GM19452 (cell line): ENCODE measurements around the gene CDH4.

Source experiments
- ATAC-seq: cut with Tn5 transposase; IDR thresholded peaks from one replicate; pipeline ENCODE4 v1.9.1; 2021; ENCODE audit not compliant: unreplicated experiment

Gene CDH4

DNA sequence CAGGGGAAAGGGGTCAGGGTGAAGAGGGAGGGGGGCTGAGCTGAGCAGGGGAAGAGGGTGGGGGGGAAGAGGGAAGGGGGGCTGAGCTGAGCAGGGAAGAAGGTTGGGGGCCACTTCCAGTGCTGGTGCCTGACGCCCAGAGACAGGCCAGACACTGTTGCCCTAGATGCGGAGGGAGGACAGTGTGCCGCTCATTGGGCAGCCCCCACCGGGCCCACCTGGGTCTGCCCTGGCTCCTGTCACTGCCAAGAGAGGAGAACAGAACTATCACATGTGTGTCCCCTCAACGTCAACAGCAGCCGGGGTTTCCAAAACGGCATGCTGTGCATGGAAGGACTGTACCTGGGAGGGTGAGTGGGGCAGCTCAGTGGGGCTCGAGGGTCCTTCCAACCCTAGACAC is 342.1 kb downstream of the CDH4 start:
- no peak for ATAC-seq

- ATAC-seq, result no peak
Measured at GRCh38 chr20:61595216-61595615, 343.2 kb downstream of the CDH4 start.

DNA sequence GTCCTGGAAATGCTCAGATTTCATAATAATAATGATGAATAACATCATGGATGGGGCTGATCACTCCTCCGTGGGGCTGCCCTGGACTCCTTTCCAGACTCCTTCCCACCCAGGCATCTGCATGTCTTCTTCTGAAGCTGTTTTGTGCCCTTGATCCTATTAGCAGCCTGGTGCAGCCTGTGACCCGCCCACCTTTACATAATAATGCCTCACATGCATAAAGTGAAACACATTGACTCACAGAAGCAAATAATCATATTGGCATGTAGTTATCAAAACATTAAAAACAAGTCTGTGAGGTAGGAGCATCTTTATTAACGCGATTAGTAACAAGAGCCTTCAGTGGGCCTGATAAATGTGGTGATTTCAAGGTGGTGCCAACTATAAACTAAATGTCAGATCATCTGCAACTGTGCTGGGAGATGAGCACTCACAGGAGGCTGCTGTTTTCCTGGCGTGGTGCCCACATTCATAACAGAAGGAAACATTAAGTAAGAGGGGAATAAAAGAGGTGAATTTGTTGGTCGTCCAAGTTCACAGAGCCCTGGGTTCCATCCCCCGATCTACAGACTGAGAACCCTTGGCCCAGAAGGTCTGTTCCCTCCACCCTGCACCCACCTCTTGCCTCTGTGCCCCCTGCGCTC is 344.7 kb downstream of the CDH4 start:
- no peak for ATAC-seq

- no peak for ATAC-seq
Measured at GRCh38 chr20:61597996-61598395, 345.9 kb downstream of the CDH4 start.

DNA sequence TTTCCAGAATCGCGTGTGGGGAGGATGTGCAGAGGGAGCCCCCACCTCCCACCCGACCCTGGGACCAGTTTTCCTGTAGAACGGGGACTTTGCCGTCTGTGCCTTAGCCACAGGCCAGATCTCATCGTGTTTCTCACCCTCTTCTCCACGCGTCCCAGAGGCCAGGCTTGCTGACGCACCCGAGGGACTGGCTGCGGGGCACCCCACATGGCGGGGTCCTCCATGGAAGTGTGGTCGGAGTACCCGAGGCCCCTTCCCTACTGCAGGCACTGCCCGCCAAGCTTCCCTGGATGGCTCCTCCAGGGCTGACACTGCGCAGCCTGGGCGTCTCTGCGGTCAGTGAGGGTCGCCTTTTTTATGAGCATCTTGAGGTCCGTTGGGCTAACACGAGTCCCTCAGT is 346.5 kb downstream of the CDH4 start:
- no peak for ATAC-seq

DNA sequence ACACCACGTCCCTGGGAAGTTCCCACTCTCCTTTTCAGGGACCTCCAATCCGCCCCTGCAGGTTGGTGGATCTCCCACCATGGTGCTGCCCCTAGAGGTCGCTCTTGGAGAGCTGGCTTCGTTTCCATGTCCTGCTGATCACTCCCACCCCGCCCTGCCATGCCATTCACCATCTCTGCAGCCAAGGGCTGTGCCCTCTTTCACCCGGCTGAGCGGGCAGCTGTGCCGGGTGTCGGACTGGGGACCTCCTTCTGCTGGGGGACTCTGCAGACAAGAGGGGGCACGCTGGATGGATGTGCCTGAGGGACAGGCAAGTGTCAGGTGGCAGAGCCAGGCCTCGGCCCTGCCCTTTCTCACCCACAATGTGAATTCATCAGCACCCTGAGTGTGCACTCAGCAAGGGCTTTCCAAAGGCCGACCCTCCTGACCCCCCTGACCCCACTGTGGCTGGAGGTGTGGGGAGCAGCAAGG is 347.0 kb downstream of the CDH4 start:
- ATAC-seq, result no peak

DNA sequence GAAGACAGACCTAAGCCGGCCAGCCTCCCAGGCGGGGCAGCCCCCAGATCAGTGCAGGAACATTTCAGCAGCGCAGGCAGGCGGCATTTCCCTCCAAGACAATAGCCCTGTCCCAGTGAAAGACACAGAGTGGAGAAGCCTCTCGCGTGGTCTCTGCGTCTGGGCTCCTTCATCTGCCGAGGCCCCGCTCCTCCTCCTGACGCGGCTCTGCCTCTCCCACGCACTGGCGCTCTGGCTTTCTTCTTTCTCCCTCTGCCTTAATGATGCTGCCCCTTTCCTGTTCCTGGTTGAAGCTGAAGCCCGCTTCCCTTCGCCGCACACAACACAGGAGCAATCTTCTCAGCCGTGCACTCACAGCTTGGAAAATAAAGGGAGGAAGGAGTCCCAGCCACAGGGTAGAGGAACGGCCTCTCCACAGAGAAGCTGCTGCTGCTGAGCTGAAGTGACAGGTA is 347.5 kb downstream of the CDH4 start:
- ATAC-seq, result no peak

- no peak for ATAC-seq
Measured at GRCh38 chr20:61600016-61600415, 348.0 kb downstream of the CDH4 start.

DNA sequence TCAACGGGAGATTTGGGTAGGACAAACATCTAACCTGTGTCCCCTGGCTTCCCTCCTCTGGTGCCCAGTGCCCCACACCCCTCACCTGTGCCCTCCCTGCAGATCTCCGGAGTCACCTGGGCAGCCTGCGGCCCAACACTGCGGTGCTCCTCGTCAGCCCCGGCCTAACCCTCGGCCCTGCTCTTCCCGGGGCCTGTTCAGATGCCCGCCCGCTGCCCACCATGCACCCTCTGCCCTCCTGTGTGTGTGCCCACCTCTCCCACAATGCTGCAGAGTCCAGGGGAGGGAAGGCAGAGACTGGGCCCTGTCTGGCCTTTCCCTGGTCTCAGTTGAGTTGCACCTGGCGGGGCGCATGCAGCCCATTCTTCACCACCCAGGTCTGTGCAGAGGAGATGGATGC is 349.3 kb downstream of the CDH4 start:
- no peak for ATAC-seq

DNA sequence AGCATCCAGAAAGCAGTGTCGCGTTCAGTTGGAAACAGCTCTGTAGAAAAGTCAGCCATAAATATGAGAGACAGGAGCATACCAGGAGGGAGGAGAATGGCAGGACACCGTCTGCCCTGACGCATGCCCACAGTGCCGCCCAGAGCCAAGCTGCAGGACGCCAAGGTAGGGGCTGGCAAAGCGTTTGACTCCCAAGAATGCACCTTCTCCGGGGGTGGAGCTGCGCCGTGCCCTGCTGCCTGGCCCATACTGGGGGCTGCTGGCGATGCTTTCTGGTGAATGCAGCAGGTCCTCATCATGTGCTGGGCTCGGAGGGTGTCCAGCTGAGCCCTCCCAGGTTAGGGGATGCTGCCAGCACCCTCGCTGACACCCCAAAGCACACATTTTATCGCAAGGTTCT is 349.8 kb downstream of the CDH4 start:
- no peak for ATAC-seq

DNA sequence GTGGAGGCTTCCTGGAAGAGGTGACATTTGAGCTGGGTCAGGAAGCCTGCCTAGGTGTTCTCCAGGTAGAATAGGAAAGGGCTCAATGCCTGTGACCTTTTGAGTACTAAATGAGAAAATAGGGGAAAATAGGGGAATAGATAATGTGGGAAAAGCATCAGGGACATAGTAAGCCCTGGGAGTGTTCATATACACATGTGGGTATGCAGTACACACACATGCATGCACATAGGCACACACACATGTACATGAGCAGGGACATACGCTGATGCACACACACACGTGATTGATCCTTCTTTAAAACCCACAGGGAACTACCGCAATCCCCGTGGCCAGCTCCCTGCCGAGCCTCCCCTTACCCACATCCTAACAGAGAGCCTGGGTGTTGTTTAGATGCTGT is 351.7 kb downstream of the CDH4 start:
- no peak for ATAC-seq

DNA sequence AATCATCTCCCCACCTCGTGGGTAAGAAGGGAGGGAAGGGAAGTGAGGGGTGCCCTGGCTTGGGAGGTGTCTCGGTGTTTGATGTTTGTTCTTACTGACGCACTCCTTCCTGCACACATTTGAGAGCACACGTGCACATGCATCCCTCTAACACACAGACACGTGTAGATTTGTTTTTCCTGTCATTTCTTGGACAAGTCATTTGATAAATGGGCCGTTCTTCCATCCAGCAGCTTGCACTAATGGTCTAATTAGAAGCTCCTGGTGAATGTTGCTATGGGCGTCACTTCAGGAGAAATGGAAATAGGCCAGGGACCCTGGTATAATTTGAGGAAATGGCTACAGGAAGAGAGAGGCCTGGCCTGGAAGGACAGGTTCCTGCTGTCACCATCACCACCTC is 352.5 kb downstream of the CDH4 start:
- no peak for ATAC-seq

DNA sequence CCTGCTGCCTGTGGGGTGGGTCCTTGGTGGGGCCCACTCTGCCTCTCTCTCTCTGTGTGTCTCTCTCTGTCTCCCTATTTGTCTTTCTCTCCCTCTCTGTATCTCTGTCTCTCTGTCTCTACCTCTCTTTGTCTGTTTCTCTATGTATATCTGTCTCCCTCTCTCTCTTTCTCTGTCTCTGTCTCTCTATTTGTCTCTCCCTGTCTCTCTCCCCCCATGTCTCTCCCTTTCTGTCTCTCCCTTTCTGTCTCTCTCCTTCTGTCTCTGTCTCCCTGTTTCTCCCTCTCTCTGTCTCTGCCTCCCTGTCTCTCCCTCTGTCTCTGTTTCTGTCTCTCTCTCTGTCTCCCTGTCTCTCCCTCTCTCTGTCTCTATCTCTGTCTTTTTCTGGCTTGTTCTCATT is 353.2 kb downstream of the CDH4 start:
- no peak for ATAC-seq

DNA sequence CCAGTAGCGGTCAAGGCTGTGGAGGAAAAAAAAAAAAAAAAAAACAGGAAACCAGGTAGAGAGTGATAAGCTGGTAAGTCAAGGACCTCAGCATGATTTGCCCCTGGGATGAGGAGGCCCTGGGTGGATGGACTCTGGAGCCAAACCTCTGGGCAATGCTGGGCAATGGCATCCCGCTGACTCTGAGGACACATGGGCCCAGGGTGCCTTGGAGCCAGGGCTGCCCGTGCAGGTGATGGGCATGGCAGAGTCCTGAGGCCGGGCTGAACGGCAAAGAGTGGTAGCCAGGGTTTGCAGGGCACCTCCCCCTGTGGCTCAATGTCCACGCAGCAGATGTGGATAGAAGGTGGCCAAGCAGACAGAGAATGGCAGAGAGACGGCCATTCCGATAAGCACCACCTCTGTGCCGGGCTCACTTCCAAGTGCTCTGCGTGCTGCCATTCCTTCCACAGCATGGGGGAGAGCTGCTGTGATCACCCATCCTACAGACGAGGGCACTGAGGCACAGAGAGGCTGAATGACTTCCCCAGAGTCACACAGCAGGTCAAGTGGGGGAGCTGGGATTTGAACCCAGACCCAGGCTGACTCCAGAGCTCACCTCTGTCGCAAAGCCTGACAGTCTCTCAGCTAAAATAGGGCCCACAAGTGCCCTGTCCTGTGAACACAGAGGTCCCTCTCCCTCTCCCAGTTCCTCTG is 353.9 kb downstream of the CDH4 start:
- no peak for ATAC-seq

GRCh38 chr20:61608275-61609085 is 356.4 kb downstream of the CDH4 start:
- ATAC-seq, result no peak

DNA sequence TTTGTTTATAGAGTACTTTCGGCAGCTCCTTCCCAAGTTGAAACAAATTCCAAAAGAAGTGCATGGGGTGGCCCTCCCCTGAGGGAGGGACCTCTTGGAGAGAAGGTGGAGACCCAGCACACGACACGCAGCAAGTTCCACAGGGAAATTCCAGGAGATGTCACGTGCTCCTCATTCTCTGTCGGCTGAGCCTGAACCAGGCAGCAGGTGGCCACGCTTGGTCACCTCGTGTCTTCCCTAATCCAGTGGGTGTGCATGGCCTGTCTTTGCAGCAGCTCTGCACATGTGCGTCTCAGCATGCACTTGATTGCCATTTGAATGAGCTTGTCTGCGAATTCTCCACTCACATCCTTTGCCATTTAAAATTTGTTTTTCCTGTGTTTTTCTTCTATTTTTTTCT is 357.4 kb downstream of the CDH4 start:
- no peak for ATAC-seq

DNA sequence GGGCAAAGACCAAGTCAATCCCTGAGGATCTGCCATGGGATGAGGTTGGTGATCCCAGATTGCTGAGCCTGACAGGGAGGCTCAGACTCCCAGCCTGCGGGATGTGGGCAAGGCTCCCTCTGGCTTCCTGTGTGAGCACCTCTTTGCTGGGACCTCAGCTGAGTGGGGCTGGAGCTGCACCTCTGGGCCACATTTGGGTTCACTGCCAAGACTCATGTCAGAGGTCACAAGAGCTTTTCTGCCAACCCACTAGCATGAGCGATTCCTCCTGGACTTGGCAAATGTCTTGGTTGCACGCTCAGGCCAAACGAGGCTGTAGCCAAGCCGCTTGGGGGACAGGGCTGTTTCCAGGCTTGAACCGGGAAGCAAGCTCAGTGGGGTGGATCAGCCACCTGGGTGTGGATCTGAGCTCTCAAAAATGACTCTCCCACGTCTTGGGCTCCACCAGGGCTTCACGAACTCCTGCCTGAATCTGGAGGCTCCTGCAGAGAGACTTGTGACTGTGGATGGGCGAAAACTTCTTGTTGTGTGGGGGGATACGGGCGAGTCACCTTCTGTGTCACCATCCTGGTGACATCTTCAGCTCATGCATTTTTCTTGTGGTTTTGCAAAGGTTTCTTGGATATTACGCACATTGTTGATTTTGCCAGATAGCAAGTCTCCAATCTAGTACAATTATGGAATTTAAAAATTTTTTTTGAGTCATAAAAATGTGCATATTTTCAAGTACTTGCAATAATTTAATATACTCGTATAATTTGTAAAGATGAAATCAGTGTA is 359.5 kb downstream of the CDH4 start:
- no peak for ATAC-seq

- no peak for ATAC-seq
Measured at GRCh38 chr20:61613917-61614705, 362.1 kb downstream of the CDH4 start.

- ATAC-seq, result no peak
Measured at GRCh38 chr20:61614706-61615100, 362.6 kb downstream of the CDH4 start.

DNA sequence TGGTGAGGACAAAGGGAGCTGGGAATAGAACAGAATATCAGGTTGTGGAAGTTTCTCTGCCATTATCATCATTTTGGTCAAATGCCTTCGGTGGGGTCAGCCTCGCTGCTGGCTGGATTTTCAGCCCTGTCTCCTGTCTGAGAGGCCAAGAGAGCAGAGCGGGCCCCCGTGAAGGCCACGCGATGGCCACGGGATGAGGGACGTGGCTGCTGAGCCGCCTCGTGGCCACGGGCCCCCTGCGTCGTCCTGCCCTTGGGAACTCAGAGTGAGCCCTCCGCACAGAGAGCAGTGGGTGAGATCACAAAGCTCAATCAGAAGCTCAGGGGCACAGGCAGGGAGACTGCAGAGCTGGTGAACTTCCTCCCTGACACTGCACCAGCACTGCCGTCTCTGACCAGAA is 363.7 kb downstream of the CDH4 start:
- no peak for ATAC-seq
